K562 (cell line): ENCODE measurements around the gene DAAM1. TPM values are rescaled to one million over a fixed set of nuclear protein-coding genes. Genes with fewer than 3 reads are reported as not detected.

Experiments used
- ATAC-seq: fragments of 200-7000 bp; cut with Tn5 transposase; 3 replicates; pipeline ENCODE4 v1.9.1; 2020; ENCODE audit warnings: moderate library complexity
- BruUV-seq: library from RNA; stranded (reverse); fragments of 400-500 nt; replicated peaks from 2 replicates; lab custom pipeline; 2021; lab: Mats Ljungman, UMichigan
- CTCF ChIA-PET: fragments of 300-600 bp; formaldehyde crosslinking; extraction: SDS; loops from one replicate; lab custom pipeline; 2021; ENCODE audit warnings: low intra/inter-chr PET ratio; lab: Yijun Ruan, JAX
- POLR2A ChIA-PET: fragments of 300-600, 350-650 bp; sonication (Branson Sonifier 250); formaldehyde crosslinking; extraction: SDS; loops from one replicate; lab custom pipeline; 2021; ENCODE audit warnings: antibody characterized with exemption, inconsistent platforms; lab: Yijun Ruan, JAX
- DNase-seq, 4 experiments: peaks; one replicate each; pipeline versions ENCODE4 v3.0.0 to v3.0.0-alpha.2; 2011 to 2018; ENCODE audit warnings: low spot score in 3 of 4, mixed read lengths in 3 of 4; ENCODE audit errors: extremely low read depth in 1 of 4
- FAIRE-seq: peaks from 2 replicates; lab custom pipeline; 2011; peaks lifted over from hg19 to GRCh38; lab: Jason Lieb, UNC
- H2AFZ ChIP-seq: 2 replicates; pipeline ENCODE4 v1.6.0; 2011; ENCODE audit warnings: low read depth, low read length, control low read depth, inconsistent platforms
- H3K27ac ChIP-seq: fragments of 200-600 bp; 3 replicates; pipeline ENCODE4 v1.8.0; 2011; ENCODE audit warnings: low read depth, mild to moderate bottlenecking, control low read depth, inconsistent platforms, low read length, moderate library complexity, mixed read lengths; ENCODE audit errors: extremely low read depth
- H3K27me3 ChIP-seq, 2 experiments: fragments of 300-600 bp in 1 of 2; 2 replicates in 1 of 2; 3 replicates in 1 of 2; pipeline versions ENCODE4 v1.6.0 to v1.8.0; 2011; ENCODE audit warnings: inconsistent platforms in 2 of 2, low read length in 2 of 2, mild to moderate bottlenecking in 1 of 2, mixed read lengths in 1 of 2, moderate library complexity in 1 of 2; ENCODE audit not compliant: control insufficient read depth in 2 of 2, insufficient read depth in 2 of 2
- H3K36me3 ChIP-seq: fragments of 300-600 bp; 3 replicates; pipeline ENCODE4 v1.8.0; 2011; ENCODE audit warnings: mild to moderate bottlenecking, low read length, inconsistent platforms; ENCODE audit not compliant: control insufficient read depth, insufficient read depth
- H3K4me1 ChIP-seq, 2 experiments: fragments of 200-600 bp in 1 of 2; replicated peaks in 1 of 2; 2 replicates in 1 of 2; 3 replicates in 1 of 2; pipeline versions ENCODE4 v1.5.1 to v1.8.0; 2011; ENCODE audit warnings: inconsistent platforms in 2 of 2, low read length in 2 of 2, mild to moderate bottlenecking in 1 of 2, mixed read lengths in 1 of 2, moderate library complexity in 1 of 2; ENCODE audit not compliant: control insufficient read depth in 2 of 2, insufficient read depth in 2 of 2
- H3K4me2 ChIP-seq: 2 replicates; pipeline ENCODE4 v1.6.1; 2011; ENCODE audit warnings: low read length, control low read depth, inconsistent platforms, mixed read lengths; ENCODE audit not compliant: insufficient read depth
- H3K4me3 ChIP-seq: fragments of 200-600 bp; sonication (generic), shearing (Covaris generic); 2 replicates; pipeline ENCODE4 v1.5.1; 2016; ENCODE audit warnings: control low read depth, inconsistent platforms
- H3K79me2 ChIP-seq: fragments of 200-600 bp; 3 replicates; pipeline ENCODE4 v1.8.0; 2011; ENCODE audit warnings: low read length, inconsistent platforms; ENCODE audit not compliant: control insufficient read depth, insufficient read depth
- H3K9ac ChIP-seq, 2 experiments: 2 replicates each; pipeline versions ENCODE4 v1.6.0 to v1.6.1; 2011; ENCODE audit warnings: low read depth in 2 of 2, low read length in 2 of 2, control low read depth in 1 of 2, inconsistent platforms in 1 of 2, mild to moderate bottlenecking in 1 of 2, mixed read lengths in 1 of 2; ENCODE audit not compliant: insufficient read depth in 1 of 2
- H3K9me1 ChIP-seq: one replicate; pipeline ENCODE4 v1.6.0; 2011; ENCODE audit warnings: inconsistent platforms, mild to moderate bottlenecking, low read length, moderate library complexity; ENCODE audit not compliant: control insufficient read depth, insufficient read depth
- H3K9me3 ChIP-seq: replicated peaks from 2 replicates; pipeline ENCODE4 v1.5.1; 2011; ENCODE audit warnings: low read depth, low read length, inconsistent platforms; ENCODE audit not compliant: control insufficient read depth, insufficient read depth
- H4K20me1 ChIP-seq: replicated peaks from 2 replicates; pipeline ENCODE4 v1.6.1; 2011; ENCODE audit warnings: low read length, inconsistent platforms, mixed read lengths; ENCODE audit not compliant: control insufficient read depth, insufficient read depth
- BRF1 ChIP-seq: IDR thresholded peaks from 3 replicates; pipeline ENCODE4 v1.6.1; 2011; ENCODE audit warnings: borderline replicate concordance, mild to moderate bottlenecking; ENCODE audit not compliant: insufficient read length; ENCODE audit errors: extremely low read depth
- HBP1 ChIP-seq: fragments of 450-650 bp; formaldehyde crosslinking; IDR thresholded peaks from 2 replicates; pipeline ENCODE4 v1.4.0; 2022; ENCODE audit warnings: missing genetic modification characterization
- HCFC1 ChIP-seq: IDR thresholded peaks from 2 replicates; pipeline ENCODE4 v1.6.1; 2012; ENCODE audit warnings: low read depth, low read length, improper control_type of control experiment
- KDM5B ChIP-seq: fragments of 200-600 bp; sonication (generic); IDR thresholded peaks from 2 replicates; pipeline ENCODE4 v1.6.1; 2012; ENCODE audit warnings: low read depth, mild to moderate bottlenecking, moderate library complexity, low read length, control low read depth, inconsistent platforms; ENCODE audit not compliant: insufficient replicate concordance
- MCM3 ChIP-seq: fragments of 450-650 bp; IDR thresholded peaks from 2 replicates; pipeline ENCODE4 v1.6.1; 2016
- MED1 ChIP-seq: sonication (generic); formaldehyde crosslinking; IDR thresholded peaks from 2 replicates; pipeline ENCODE4 v1.8.1; 2023; ENCODE audit warnings: missing genetic modification reagents, borderline replicate concordance
- NCOA6 ChIP-seq: fragments of 450-650 bp; IDR thresholded peaks from 2 replicates; pipeline ENCODE4 v1.6.1; 2017; ENCODE audit warnings: mild to moderate bottlenecking
- NKRF ChIP-seq: fragments of 450-650 bp; IDR thresholded peaks from 2 replicates; pipeline ENCODE4 v1.6.1; 2016; ENCODE audit warnings: borderline replicate concordance
- TEAD2 ChIP-seq: fragments of 450-650 bp; IDR thresholded peaks from 2 replicates; pipeline ENCODE4 v1.6.1; 2016; ENCODE audit warnings: missing genetic modification characterization, control low read depth, missing compliant biosample characterization
- WGBS: fragments of 100-300 bp; shearing (Covaris generic); methylation state at CpG from one replicate; pipeline ENCODE4 v1.1.6; 2016; ENCODE audit warnings: low coverage, mixed read lengths; ENCODE audit not compliant: insufficient coverage; ENCODE audit errors: missing lambda C conversion rate; 5-methylcytosine and 5-hydroxymethylcytosine counted together
- in situ Hi-C: fragments of 300-500 bp; cut with MboI; formaldehyde crosslinking; loops from 4 replicates; pipeline ENCODE4 v1.15.0; 2018; ENCODE audit warnings: inconsistent platforms, mixed read lengths
- intact Hi-C: fragments of 100-400 bp; cut with micrococcal nuclease; formaldehyde crosslinking; loops from 2 replicates; pipeline ENCODE4 v1.14.2; 2022
- polyA plus RNA-seq, 8 experiments: library from polyadenylated mRNA; depleted of rRNA in 4 of 8; stranded (reverse) in 5 of 8; unstranded in 3 of 8; fragments of >200 nt; fragmentation: Nextera tagmentation in 2 of 8; fragmentation: Illumina TruSeq in 1 of 8; extraction: Ambion mirVana in 2 of 8; extraction: Trizol in 1 of 8; gene quantifications; 2 replicates each; pipeline versions ENCODE4 v1.2.1 to v1.2.3, GENCODE V29; 2011 to 2014; ENCODE audit warnings: inconsistent platforms in 1 of 8, missing spikeins in 1 of 8
- total RNA-seq, 7 experiments: library from RNA; depleted of rRNA in 6 of 7; stranded (reverse); fragments of >200 nt in 6 of 7; fragmentation: Illumina TruSeq in 2 of 7; extraction: Trizol in 2 of 7; gene quantifications; 2 replicates each; pipeline versions ENCODE4 v1.2.1 to v1.2.3, GENCODE V29; 2011 to 2021; ENCODE audit warnings: low replicate concordance in 1 of 7

DAAM1 gene
- total and polyA plus RNA-seq, 9 of the 15 experiments (the other 6 are each of a cell fraction or from before 2014, with no cell fraction given) = 3.6 to 11.6 (median 6.7) TPM

- BruUV-seq = no TSS peak
- intact Hi-C loops (no loop called here), in situ Hi-C loops (no loop called here)
- Histone ChIP-seq H3K27me3 (no peaks in the 10 kb centered on the region), H4K20me1 (no peaks in the 10 kb centered on the region), H3K36me3 (peaks cover 8% of the 10 kb centered on the region; the same call in 1 of the 3 replicates), H3K9ac (no peak overlapping the region), H3K4me2 (no peak overlapping the region), H3K4me3 (no peak overlapping the region), H2AFZ (no peak overlapping the region), H3K79me2 (no peaks in the 10 kb centered on the region), H3K4me1 (no peaks in the 10 kb centered on the region), H3K9me1 (no peaks in the 10 kb centered on the region), H3K27ac (no peak overlapping the region), H3K9me3 (no peaks in the 10 kb centered on the region)
- no peak for DNase-seq
- WGBS = 27% methylated on average over 4 of the region's 4 CpGs
- no peak for FAIRE-seq
- TF ChIP-seq KDM5B (no peak), TEAD2 (tag) (no peak), NKRF (no peak), HBP1 (CRISPR knock-in tag) (no peak), MED1 (CRISPR knock-in tag) (no peak), NCOA6 (no peak), MCM3 (no peak), HCFC1 (no peak), BRF1 (no peak)
- ChIA-PET POLR2A (no interaction called here), CTCF (no interaction called here)
- ATAC-seq = no peak
Observed at GRCh38 chr14:59328454-59328853, 140.0 kb downstream of the DAAM1 start.
